Colonic mucosa (tissue), 4 donors: ENCODE results near the gene PSMA2. TPM values are rescaled to one million over a fixed set of nuclear protein-coding genes. Genes with fewer than 3 reads are reported as not detected.
"Not testable (repeated sequence)": the region's sequence is repeated elsewhere in the genome, so short reads cannot be mapped to it uniquely, and the experiment has no call there.

Experiments
- DNase-seq: peaks from one replicate; pipeline ENCODE4 v3.0.0-alpha.2; 2020
- H3K27ac ChIP-seq: fragments of 200-600 bp; one replicate; pipeline ENCODE4 v1.8.0; 2021
- H3K27me3 ChIP-seq: fragments of 200-600 bp; one replicate; pipeline ENCODE4 v1.8.0; 2021
- H3K36me3 ChIP-seq: fragments of 200-600 bp; one replicate; pipeline ENCODE4 v1.8.0; 2021
- H3K4me1 ChIP-seq: fragments of 200-600 bp; one replicate; pipeline ENCODE4 v1.8.0; 2021; ENCODE audit warnings: mild to moderate bottlenecking
- H3K4me3 ChIP-seq: fragments of 200-600 bp; one replicate; pipeline ENCODE4 v1.8.0; 2021
- H3K9ac ChIP-seq, 2 donors: one replicate each; pipeline ENCODE4 v1.7.0; 2013; ENCODE audit warnings: control low read depth in 2 of 2, low read depth in 2 of 2, low read length in 2 of 2
- H3K9me3 ChIP-seq: fragments of 200-600 bp; one replicate; pipeline ENCODE4 v1.8.0; 2021
- CTCF ChIP-seq: fragments of 200-600 bp; IDR thresholded peaks from one replicate; pipeline ENCODE4 v1.8.0; 2022; ENCODE audit warnings: antibody characterized with exemption, mild to moderate bottlenecking
- intact Hi-C: fragments of 100-400 bp; cut with DNase I; formaldehyde crosslinking; loops from one replicate; pipeline ENCODE4 v1.14.1; 2022
- total RNA-seq, 2 donors: library from RNA; stranded (reverse); fragmentation: NEBNext Ultra II Directional in 1 of 2; extraction: Animal tissue kit (Norgen Biotek cat#: 25700) in 1 of 2; gene quantifications; one replicate each; pipeline ENCODE4 v1.2.1, GENCODE V29; 2021
- donor health status: healthy.
- donor health status: DM: no; HTN: no; CAD: no.
- donor health status: DM: no; HTN: no; CAD: no.

PSMA2 gene
- total RNA-seq, 2 donors from 2014 or later = 91.1 to 113 TPM

- no peaks in the 10 kb centered on the region for H3K36me3 ChIP-seq
- peaks cover under 1% of the 10 kb centered on the region for H3K4me1 ChIP-seq
- TF ChIP-seq CTCF = no peak
- no peak overlapping the region for H3K27ac ChIP-seq
- no peak overlapping the region for H3K4me3 ChIP-seq
- no peak for DNase-seq
- intact Hi-C loops = no loop called here
- H3K9ac ChIP-seq = no peak overlapping the region
- H3K9me3 ChIP-seq = no peaks in the 10 kb centered on the region
- no peaks in the 10 kb centered on the region for H3K27me3 ChIP-seq
These were observed 29.6 kb downstream of the PSMA2 start for GRCh38 chr7:42902331-42902730.

- no peak for DNase-seq
- no peak for TF ChIP-seq CTCF
These were observed 31.1 kb downstream of the PSMA2 start for GRCh38 chr7:42900842-42901241.

GRCh38 chr7:42893346-42894240, 38.4 kb downstream of the PSMA2 start:
- H3K27me3 ChIP-seq = no peaks in the 10 kb centered on the region
- H3K4me1 ChIP-seq = peaks cover 5% of the 10 kb centered on the region
- no peak overlapping the region for H3K4me3 ChIP-seq
- DNase-seq = no peak
- H3K36me3 ChIP-seq = no peaks in the 10 kb centered on the region
- no peak overlapping the region for H3K9ac ChIP-seq
- no peaks in the 10 kb centered on the region for H3K9me3 ChIP-seq
- H3K27ac ChIP-seq = no peak overlapping the region
- intact Hi-C loops = no loop called here
- TF ChIP-seq CTCF = no peak

More at GRCh38 chr7:42900842-42901241, 31.1 kb downstream of the PSMA2 start:
- Histone ChIP-seq H3K27me3 (no peaks in the 10 kb centered on the region), H3K4me3 (no peak overlapping the region), H3K9ac (no peak overlapping the region), H3K9me3 (no peaks in the 10 kb centered on the region), H3K27ac (no peak overlapping the region), H3K36me3 (no peaks in the 10 kb centered on the region), H3K4me1 (no peaks in the 10 kb centered on the region)
- intact Hi-C loops = no loop called here

- no peaks in the 10 kb centered on the region for H3K9me3 ChIP-seq
- no peak for TF ChIP-seq CTCF
- H3K36me3 ChIP-seq = no peaks in the 10 kb centered on the region
- H3K4me3 ChIP-seq = no peak overlapping the region
- no peak overlapping the region for H3K27ac ChIP-seq
- no peaks in the 10 kb centered on the region for H3K27me3 ChIP-seq
- H3K4me1 ChIP-seq = peaks cover 5% of the 10 kb centered on the region
- intact Hi-C loops = no loop called here
- no peak overlapping the region for H3K9ac ChIP-seq
- no peak for DNase-seq
These were observed 45.0 kb downstream of the PSMA2 start for GRCh38 chr7:42886893-42887505.

GRCh38 chr7:42886129-42886528, 45.8 kb downstream of the PSMA2 start:
- H3K9me3 ChIP-seq = no peaks in the 10 kb centered on the region
- TF ChIP-seq CTCF = no peak
- DNase-seq = no peak
- H3K27ac ChIP-seq = no peak overlapping the region
- no peaks in the 10 kb centered on the region for H3K36me3 ChIP-seq
- no peak overlapping the region for H3K4me3 ChIP-seq
- H3K4me1 ChIP-seq = peaks cover 5% of the 10 kb centered on the region
- intact Hi-C loops = no loop called here
- H3K27me3 ChIP-seq = no peaks in the 10 kb centered on the region
- no peak overlapping the region for H3K9ac ChIP-seq

GRCh38 chr7:42885183-42885582, 46.8 kb downstream of the PSMA2 start:
- DNase-seq, H3K27me3 ChIP-seq, H3K36me3 ChIP-seq, H3K4me1 ChIP-seq, H3K4me3 ChIP-seq, H3K9me3 ChIP-seq, H3K9ac ChIP-seq, intact Hi-C loops, H3K27ac ChIP-seq: not testable (repeated sequence)
